ENCODE results near the gene MS4A10.

DNA sequence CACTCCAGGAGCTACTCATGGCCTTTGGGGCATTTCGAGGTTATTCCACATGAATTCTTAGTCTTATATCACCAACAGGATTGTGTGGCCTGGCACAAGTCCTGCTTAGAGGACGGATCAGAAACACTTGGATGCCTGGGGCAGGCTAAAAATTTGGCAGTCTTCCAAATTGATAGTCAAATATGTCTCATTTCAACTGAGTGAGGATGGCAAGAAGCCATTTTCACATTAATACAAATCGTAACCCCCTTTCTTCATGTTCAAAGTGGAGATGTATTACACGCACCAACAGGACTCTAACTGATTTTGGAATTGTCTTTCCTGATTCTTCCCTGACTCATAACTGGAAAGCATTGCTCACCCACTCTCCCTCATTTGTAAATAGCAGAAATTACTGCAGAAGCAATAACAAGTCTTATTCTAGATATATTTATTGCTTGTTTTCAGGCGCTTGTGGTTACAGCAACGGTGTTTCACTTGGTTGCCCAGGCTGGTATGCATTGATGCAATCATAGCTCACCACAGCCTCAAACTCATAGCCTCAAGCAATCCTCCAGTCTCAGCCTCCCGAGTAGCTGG is 46.5 kb downstream of the MS4A10 start:
- TF ChIP-seq POLR2A (IDR thresholded peaks at IDR 0.05) = no peak
- TF ChIP-seq, protein P1, sequence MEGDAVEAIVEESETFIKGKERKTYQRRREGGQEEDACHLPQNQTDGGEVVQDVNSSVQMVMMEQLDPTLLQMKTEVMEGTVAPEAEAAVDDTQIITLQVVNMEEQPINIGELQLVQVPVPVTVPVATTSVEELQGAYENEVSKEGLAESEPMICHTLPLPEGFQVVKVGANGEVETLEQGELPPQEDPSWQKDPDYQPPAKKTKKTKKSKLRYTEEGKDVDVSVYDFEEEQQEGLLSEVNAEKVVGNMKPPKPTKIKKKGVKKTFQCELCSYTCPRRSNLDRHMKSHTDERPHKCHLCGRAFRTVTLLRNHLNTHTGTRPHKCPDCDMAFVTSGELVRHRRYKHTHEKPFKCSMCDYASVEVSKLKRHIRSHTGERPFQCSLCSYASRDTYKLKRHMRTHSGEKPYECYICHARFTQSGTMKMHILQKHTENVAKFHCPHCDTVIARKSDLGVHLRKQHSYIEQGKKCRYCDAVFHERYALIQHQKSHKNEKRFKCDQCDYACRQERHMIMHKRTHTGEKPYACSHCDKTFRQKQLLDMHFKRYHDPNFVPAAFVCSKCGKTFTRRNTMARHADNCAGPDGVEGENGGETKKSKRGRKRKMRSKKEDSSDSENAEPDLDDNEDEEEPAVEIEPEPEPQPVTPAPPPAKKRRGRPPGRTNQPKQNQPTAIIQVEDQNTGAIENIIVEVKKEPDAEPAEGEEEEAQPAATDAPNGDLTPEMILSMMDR (IDR thresholded peaks at IDR 0.05) = no peak
- no peak for TF ChIP-seq POLR2AphosphoS5 (IDR thresholded peaks at IDR 0.05)

Measured in breast epithelium (tissue), 3 donors.